ENCODE results near the gene DPPA5. TPM values are rescaled to one million over a fixed set of nuclear protein-coding genes. Genes with fewer than 3 reads are reported as not detected.
"Not testable (repeated sequence)": the region's sequence is repeated elsewhere in the genome, so short reads cannot be mapped to it uniquely, and the experiment has no call there.

The DPPA5 gene, protein sequence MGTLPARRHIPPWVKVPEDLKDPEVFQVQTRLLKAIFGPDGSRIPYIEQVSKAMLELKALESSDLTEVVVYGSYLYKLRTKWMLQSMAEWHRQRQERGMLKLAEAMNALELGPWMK
- polyA plus RNA-seq, result not detected
- long read RNA-seq, donor 1, result 0 reads
- long read RNA-seq, donor 2, result 0 reads
- long read RNA-seq, donor 3, result 0 reads
- long read RNA-seq, donor 4, result 0 reads
- long read RNA-seq, donor 5, result 0 reads
- long read RNA-seq, donor 6, result 0 reads
- long read RNA-seq, donor 7, result 0 reads
- long read RNA-seq, donor 8, result 0 reads
- long read RNA-seq, donor 9, result 0 reads
- long read RNA-seq, donor 10, result 0 reads
- long read RNA-seq, donor 11, result 0 reads

DNA sequence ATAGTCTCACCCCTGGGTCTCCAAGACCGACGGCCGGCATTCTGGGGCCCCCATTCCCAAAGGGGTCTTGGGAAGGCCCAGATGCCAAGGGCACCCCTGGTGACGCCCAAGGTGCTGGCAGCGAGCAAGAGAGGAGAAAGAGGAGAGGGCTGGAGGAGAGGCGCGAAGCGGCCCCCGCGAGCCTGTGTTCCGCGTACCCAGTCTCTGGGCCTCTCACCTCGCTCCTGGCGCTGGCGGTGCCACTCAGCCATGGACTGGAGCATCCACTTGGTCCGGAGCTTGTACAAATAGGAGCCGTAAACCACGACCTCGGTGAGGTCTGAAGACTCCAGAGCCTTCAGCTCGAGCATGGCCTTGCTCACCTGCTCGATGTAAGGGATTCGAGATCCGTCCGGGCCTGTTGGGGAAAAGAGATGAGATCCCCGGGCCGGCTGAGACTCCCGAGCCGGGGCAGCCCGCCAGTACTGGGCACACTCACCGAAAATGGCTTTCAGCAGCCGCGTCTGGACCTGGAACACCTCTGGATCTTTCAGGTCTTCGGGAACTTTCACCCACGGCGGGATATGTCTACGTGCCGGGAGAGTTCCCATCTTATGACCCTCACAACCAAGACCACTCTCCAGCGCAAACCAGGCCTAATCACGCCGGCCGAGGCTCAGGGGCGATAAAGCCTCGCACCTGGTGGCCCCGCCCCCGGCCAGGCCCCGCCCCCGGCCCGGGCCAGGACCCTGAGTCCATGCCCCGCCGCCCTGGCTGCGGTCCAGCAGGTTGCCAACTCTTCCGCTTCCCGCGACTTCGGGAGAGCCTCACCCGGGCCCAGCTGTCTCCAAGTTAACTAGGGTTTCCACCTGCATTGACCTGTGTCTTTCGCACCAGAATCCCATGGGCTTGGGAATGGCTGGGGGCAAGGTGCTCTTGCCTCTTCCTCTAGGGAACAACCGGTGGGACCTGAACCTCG lies at the start of gene DPPA5:
Gene DPPA5 (minus strand): TSS at position 641 of the 958 bp plus-strand sequence. CDS start 51 bp downstream, at position 590.
- no peak for DNase-seq
- peaks cover 7% of the 10 kb centered on the region for H3K9me3 ChIP-seq (ENCODE audit: control insufficient read depth, low read depth, low read length)
- H3K36me3 ChIP-seq (ENCODE audit: control insufficient read depth, insufficient read depth, low read length), result no peaks in the 10 kb centered on the region
- no peaks in the 10 kb centered on the region for H3K4me1 ChIP-seq (ENCODE audit: control insufficient read depth, insufficient read depth, low read length)
- WGBS (ENCODE audit: insufficient coverage, low lambda C conversion rate), result no CpG with 5 or more reads among the region's 59 CpGs
- H3K27me3 ChIP-seq (ENCODE audit: control insufficient read depth, insufficient read depth, low read length), result peaks cover 33% of the 10 kb centered on the region
- H3K4me3 ChIP-seq (ENCODE audit: low read length), result no peak within 1 kb of the TSS
- no peak within 1 kb of the TSS for H3K27ac ChIP-seq (ENCODE audit: low read length)

- no peaks in the 10 kb centered on the region for H3K36me3 ChIP-seq (ENCODE audit: control insufficient read depth, insufficient read depth, low read length)
- H3K9me3 ChIP-seq (ENCODE audit: control insufficient read depth, low read depth, low read length), result no peaks in the 10 kb centered on the region
- H3K27me3 ChIP-seq (ENCODE audit: control insufficient read depth, insufficient read depth, low read length), result no peaks in the 10 kb centered on the region
- H3K4me3 ChIP-seq (ENCODE audit: low read length), result no peak overlapping the region
- H3K27ac ChIP-seq (ENCODE audit: low read length), result no peak overlapping the region
- no peak for DNase-seq
- H3K4me1 ChIP-seq (ENCODE audit: control insufficient read depth, insufficient read depth, low read length), result no peaks in the 10 kb centered on the region
Measured at GRCh38 chr6:73400656-73401055, 46.6 kb upstream of the DPPA5 start.

GRCh38 chr6:73395875-73396274 lies 41.8 kb upstream of the DPPA5 start:
- no peaks in the 10 kb centered on the region for H3K27me3 ChIP-seq (ENCODE audit: control insufficient read depth, insufficient read depth, low read length)
- WGBS (ENCODE audit: insufficient coverage, low lambda C conversion rate), result 93% methylated on average over 3 of the region's 10 CpGs

DNA sequence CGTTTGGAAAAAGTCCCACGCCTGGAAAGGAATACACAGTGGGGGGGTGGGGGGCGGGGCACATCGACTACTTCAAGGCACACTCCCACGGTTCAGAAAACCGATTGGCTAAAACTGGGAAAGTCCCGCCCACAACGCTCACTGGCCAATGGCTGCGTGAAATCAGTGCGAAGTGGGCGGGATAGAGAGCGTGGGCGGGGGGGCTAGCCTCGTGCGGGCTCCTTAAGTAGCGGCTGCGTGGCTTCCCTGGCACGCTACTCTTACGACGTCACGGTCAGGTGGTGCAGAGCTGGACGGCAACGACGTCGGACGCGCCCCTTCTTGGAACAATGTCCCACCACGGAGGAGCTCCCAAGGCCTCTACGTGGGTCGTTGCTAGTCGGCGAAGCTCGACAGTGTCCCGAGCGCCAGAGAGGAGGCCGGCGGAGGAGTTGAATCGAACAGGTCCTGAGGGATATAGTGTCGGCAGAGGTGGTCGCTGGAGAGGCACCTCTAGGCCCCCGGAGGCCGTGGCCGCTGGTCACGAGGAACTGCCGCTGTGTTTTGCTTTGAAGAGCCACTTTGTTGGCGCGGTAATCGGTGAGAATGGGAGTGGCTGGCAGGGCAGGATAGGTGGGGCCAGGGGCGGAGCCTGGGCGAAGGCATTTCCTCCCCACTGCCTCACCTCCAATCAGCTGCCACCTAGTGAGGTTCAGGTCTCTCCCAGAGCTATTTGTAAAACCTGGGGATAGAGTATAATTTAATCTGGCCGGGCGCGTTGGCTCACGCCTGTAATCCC lies 40.7 kb upstream of the DPPA5 start, which contains the start of gene DDX43:
Gene DDX43 (plus strand): TSS at position 252 of the 778 bp plus-strand sequence. CDS start 78 bp downstream, at position 330.
- H3K4me1 ChIP-seq (ENCODE audit: control insufficient read depth, insufficient read depth, low read length), result no peaks in the 10 kb centered on the region
- no peak within 1 kb of the TSS for H3K27ac ChIP-seq (ENCODE audit: low read length)
- H3K36me3 ChIP-seq (ENCODE audit: control insufficient read depth, insufficient read depth, low read length), result no peaks in the 10 kb centered on the region
- peaks cover 5% of the 10 kb centered on the region for H3K9me3 ChIP-seq (ENCODE audit: control insufficient read depth, low read depth, low read length)
- H3K27me3 ChIP-seq (ENCODE audit: control insufficient read depth, insufficient read depth, low read length), result no peaks in the 10 kb centered on the region
- peak in 1 of 2 donors; percentile 43 for DNase-seq
- peak within 1 kb of the TSS; percentile 13 for H3K4me3 ChIP-seq (ENCODE audit: low read length)
- 93% methylated on average over 10 of the region's 54 CpGs for WGBS (ENCODE audit: insufficient coverage, low lambda C conversion rate)

More at GRCh38 chr6:73395875-73396274, 41.8 kb upstream of the DPPA5 start:
- no peaks in the 10 kb centered on the region for H3K36me3 ChIP-seq (ENCODE audit: control insufficient read depth, insufficient read depth, low read length)
- peaks cover 5% of the 10 kb centered on the region for H3K9me3 ChIP-seq (ENCODE audit: control insufficient read depth, low read depth, low read length)
- H3K4me3 ChIP-seq (ENCODE audit: low read length), result no peak overlapping the region
- no peak overlapping the region for H3K27ac ChIP-seq (ENCODE audit: low read length)
- H3K4me1 ChIP-seq (ENCODE audit: control insufficient read depth, insufficient read depth, low read length), result no peaks in the 10 kb centered on the region
- no peak for DNase-seq

GRCh38 chr6:73393278-73393677 lies 39.2 kb upstream of the DPPA5 start:
- H3K27me3 ChIP-seq (ENCODE audit: control insufficient read depth, insufficient read depth, low read length), result no peaks in the 10 kb centered on the region
- H3K4me1 ChIP-seq (ENCODE audit: control insufficient read depth, insufficient read depth, low read length), result no peaks in the 10 kb centered on the region
- no peak overlapping the region for H3K4me3 ChIP-seq (ENCODE audit: low read length)
- no peaks in the 10 kb centered on the region for H3K36me3 ChIP-seq (ENCODE audit: control insufficient read depth, insufficient read depth, low read length)
- H3K27ac ChIP-seq (ENCODE audit: low read length), result no peak overlapping the region
- DNase-seq, result no peak
- H3K9me3 ChIP-seq (ENCODE audit: control insufficient read depth, low read depth, low read length), result peaks cover 5% of the 10 kb centered on the region
- 100% methylated on average over 1 of the region's 3 CpGs for WGBS (ENCODE audit: insufficient coverage, low lambda C conversion rate)

GRCh38 chr6:73392188-73392587 lies 38.1 kb upstream of the DPPA5 start:
- not testable (repeated sequence) for H3K36me3 ChIP-seq (ENCODE audit: control insufficient read depth, insufficient read depth, low read length); H3K4me1 ChIP-seq (ENCODE audit: control insufficient read depth, insufficient read depth, low read length); H3K9me3 ChIP-seq (ENCODE audit: control insufficient read depth, low read depth, low read length); H3K4me3 ChIP-seq (ENCODE audit: low read length); DNase-seq; H3K27ac ChIP-seq (ENCODE audit: low read length); H3K27me3 ChIP-seq (ENCODE audit: control insufficient read depth, insufficient read depth, low read length)
- WGBS (ENCODE audit: insufficient coverage, low lambda C conversion rate), result 76% methylated on average over 2 of the region's 4 CpGs

DNA sequence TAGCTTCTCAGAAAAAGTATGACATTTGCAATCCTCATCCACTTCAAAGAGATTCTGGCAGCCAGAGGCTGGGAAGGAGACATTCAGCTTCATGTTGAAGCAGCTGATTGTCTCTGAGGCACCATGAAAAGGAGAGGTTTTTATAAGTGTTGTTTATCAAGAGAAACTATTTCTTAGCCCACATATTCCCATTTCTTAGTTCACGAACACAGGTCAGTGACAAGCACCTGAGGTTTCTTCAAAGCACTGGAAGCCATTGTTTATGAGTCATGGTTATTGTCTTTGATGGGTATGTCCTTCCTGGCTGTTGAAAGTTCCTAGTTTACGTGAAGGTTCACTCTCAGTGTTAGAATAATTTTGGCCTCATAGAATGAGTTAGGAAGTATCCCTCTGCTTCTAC lies 37.6 kb upstream of the DPPA5 start:
- H3K36me3 ChIP-seq (ENCODE audit: control insufficient read depth, insufficient read depth, low read length), result no peaks in the 10 kb centered on the region
- no peak overlapping the region for H3K4me3 ChIP-seq (ENCODE audit: low read length)
- WGBS (ENCODE audit: insufficient coverage, low lambda C conversion rate), result no CpG with 5 or more reads among the region's 2 CpGs
- H3K9me3 ChIP-seq (ENCODE audit: control insufficient read depth, low read depth, low read length), result peaks cover 5% of the 10 kb centered on the region
- no peak overlapping the region for H3K27ac ChIP-seq (ENCODE audit: low read length)
- H3K4me1 ChIP-seq (ENCODE audit: control insufficient read depth, insufficient read depth, low read length), result no peaks in the 10 kb centered on the region
- DNase-seq, result no peak
- no peaks in the 10 kb centered on the region for H3K27me3 ChIP-seq (ENCODE audit: control insufficient read depth, insufficient read depth, low read length)

- H3K27ac ChIP-seq (ENCODE audit: low read length), result no peak overlapping the region
- H3K9me3 ChIP-seq (ENCODE audit: control insufficient read depth, low read depth, low read length), result peaks cover 3% of the 10 kb centered on the region
- H3K27me3 ChIP-seq (ENCODE audit: control insufficient read depth, insufficient read depth, low read length), result no peaks in the 10 kb centered on the region
- no peaks in the 10 kb centered on the region for H3K4me1 ChIP-seq (ENCODE audit: control insufficient read depth, insufficient read depth, low read length)
- no peak for DNase-seq
- no peaks in the 10 kb centered on the region for H3K36me3 ChIP-seq (ENCODE audit: control insufficient read depth, insufficient read depth, low read length)
- H3K4me3 ChIP-seq (ENCODE audit: low read length), result no peak overlapping the region
- WGBS (ENCODE audit: insufficient coverage, low lambda C conversion rate), result 83% methylated on average over 3 of the region's 10 CpGs
Measured at GRCh38 chr6:73389854-73390253, 35.8 kb upstream of the DPPA5 start.

- no peak overlapping the region for H3K27ac ChIP-seq (ENCODE audit: low read length)
Measured at GRCh38 chr6:73388800-73389512, 34.9 kb upstream of the DPPA5 start.

More at GRCh38 chr6:73388800-73389512, 34.9 kb upstream of the DPPA5 start:
- Histone ChIP-seq H3K9me3 (ENCODE audit: control insufficient read depth, low read depth, low read length) (no peaks in the 10 kb centered on the region), H3K4me3 (ENCODE audit: low read length) (peak overlapping the region; percentile 48), H3K36me3 (ENCODE audit: control insufficient read depth, insufficient read depth, low read length) (no peaks in the 10 kb centered on the region), H3K27me3 (ENCODE audit: control insufficient read depth, insufficient read depth, low read length) (no peaks in the 10 kb centered on the region), H3K4me1 (ENCODE audit: control insufficient read depth, insufficient read depth, low read length) (no peaks in the 10 kb centered on the region)
- no CpG with 5 or more reads among the region's 38 CpGs for WGBS (ENCODE audit: insufficient coverage, low lambda C conversion rate)
- DNase-seq, result peak; percentile 4 to 60
